ENCODE results near the gene EVA1C. TPM values are rescaled to one million over a fixed set of nuclear protein-coding genes. Genes with fewer than 3 reads are reported as not detected.
"Not testable (repeated sequence)": the region's sequence is repeated elsewhere in the genome, so short reads cannot be mapped to it uniquely, and the experiment has no call there.

EVA1C gene
- total and polyA plus RNA-seq, 2 experiments from 2014 or later = 4.6 to 6.9 TPM

- not testable (repeated sequence) for H3K4me2 ChIP-seq
Observed at GRCh38 chr21:32432982-32433660, 20.6 kb downstream of the EVA1C start.

DNA sequence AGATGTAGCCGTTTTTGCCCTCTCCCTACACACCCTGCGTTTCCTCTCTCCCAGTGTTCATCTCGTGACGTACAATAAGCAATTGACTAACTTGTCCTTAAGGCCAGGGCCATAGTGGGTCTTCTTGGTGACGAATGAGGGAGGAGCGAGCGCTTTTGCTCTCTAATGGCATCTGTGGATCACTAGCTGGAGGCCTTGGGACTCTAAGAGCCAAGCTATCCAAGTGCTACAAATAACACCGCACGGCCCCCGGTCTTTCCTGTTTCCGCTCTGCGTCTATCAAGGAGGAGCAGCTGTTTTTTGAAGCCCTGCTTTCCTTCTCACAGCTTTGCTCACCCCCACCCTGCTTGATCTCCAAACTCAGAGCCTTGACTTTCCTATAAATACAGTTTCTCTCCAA, 25.2 kb downstream of the EVA1C start:
- Histone ChIP-seq H2AFZ (no peak overlapping the region), H3K9me2 (ENCODE audit: insufficient read depth) (no peaks in the 10 kb centered on the region), H3K4me2 (no peak overlapping the region), H4K20me1 (replicated peaks; ENCODE audit: insufficient read depth) (no peaks in the 10 kb centered on the region), H3K27me3 (ENCODE audit: insufficient read depth) (no peaks in the 10 kb centered on the region), H3F3A (replicated peaks; ENCODE audit: low read depth) (no peaks in the 10 kb centered on the region), H3K36me3 (ENCODE audit: insufficient read depth) (no peaks in the 10 kb centered on the region), H3K4me1 (ENCODE audit: insufficient read depth) (no peaks in the 10 kb centered on the region), H3K27ac (ENCODE audit: low read depth) (no peak overlapping the region), H3K79me2 (replicated peaks; ENCODE audit: insufficient read depth) (no peaks in the 10 kb centered on the region), H3K4me3 (no peak overlapping the region)
- Mint-ChIP-seq H3K9me3 (no peaks in the 10 kb centered on the region), H3K4me3 (no peak overlapping the region), H3K27ac (no peak overlapping the region), H3K36me3 (ENCODE audit: low read depth) (no peaks in the 10 kb centered on the region), H3K4me1 (peaks cover 6% of the 10 kb centered on the region), H3K27me3 (ENCODE audit: insufficient read depth, low read depth, poor library complexity) (peaks cover 3% of the 10 kb centered on the region)
- DNase-seq (ENCODE audit: low spot score) (no peak), ATAC-seq (no peak)
- TF ChIP-seq ZNF114 (CRISPR knock-in tag; IDR thresholded peaks at IDR 0.05) (no peak), CTCF (conservative IDR thresholded peaks at IDR 0.05; ENCODE audit: low read depth in 2 of 2) (no peak), ETS1 (IDR thresholded peaks at IDR 0.05) (no peak), ZNF462 (CRISPR knock-in tag; IDR thresholded peaks at IDR 0.05) (no peak), NANOG (IDR thresholded peaks at IDR 0.05; ENCODE audit: borderline replicate concordance) (no peak), EZH2 (IDR thresholded peaks at IDR 0.05; ENCODE audit: low read depth, unreplicated experiment) (no peak), EZH2phosphoT487 (IDR thresholded peaks at IDR 0.05; ENCODE audit: unreplicated experiment) (no peak), POLR2AphosphoS5 (IDR thresholded peaks at IDR 0.05; ENCODE audit: low read depth) (no peak)
- TF ChIP-seq, protein P1, sequence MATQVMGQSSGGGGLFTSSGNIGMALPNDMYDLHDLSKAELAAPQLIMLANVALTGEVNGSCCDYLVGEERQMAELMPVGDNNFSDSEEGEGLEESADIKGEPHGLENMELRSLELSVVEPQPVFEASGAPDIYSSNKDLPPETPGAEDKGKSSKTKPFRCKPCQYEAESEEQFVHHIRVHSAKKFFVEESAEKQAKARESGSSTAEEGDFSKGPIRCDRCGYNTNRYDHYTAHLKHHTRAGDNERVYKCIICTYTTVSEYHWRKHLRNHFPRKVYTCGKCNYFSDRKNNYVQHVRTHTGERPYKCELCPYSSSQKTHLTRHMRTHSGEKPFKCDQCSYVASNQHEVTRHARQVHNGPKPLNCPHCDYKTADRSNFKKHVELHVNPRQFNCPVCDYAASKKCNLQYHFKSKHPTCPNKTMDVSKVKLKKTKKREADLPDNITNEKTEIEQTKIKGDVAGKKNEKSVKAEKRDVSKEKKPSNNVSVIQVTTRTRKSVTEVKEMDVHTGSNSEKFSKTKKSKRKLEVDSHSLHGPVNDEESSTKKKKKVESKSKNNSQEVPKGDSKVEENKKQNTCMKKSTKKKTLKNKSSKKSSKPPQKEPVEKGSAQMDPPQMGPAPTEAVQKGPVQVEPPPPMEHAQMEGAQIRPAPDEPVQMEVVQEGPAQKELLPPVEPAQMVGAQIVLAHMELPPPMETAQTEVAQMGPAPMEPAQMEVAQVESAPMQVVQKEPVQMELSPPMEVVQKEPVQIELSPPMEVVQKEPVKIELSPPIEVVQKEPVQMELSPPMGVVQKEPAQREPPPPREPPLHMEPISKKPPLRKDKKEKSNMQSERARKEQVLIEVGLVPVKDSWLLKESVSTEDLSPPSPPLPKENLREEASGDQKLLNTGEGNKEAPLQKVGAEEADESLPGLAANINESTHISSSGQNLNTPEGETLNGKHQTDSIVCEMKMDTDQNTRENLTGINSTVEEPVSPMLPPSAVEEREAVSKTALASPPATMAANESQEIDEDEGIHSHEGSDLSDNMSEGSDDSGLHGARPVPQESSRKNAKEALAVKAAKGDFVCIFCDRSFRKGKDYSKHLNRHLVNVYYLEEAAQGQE (IDR thresholded peaks at IDR 0.05; ENCODE audit: unreplicated experiment) = no peak

More at GRCh38 chr21:32432982-32433660, 20.6 kb downstream of the EVA1C start:
- H3K4me1 ChIP-seq (ENCODE audit: insufficient read depth); H3K9me3 Mint-ChIP-seq; ATAC-seq; H3K4me3 Mint-ChIP-seq; H3K9me2 ChIP-seq (ENCODE audit: insufficient read depth); H3F3A ChIP-seq (replicated peaks; ENCODE audit: low read depth); H3K27me3 Mint-ChIP-seq (ENCODE audit: insufficient read depth, low read depth, poor library complexity); H4K20me1 ChIP-seq (replicated peaks; ENCODE audit: insufficient read depth); H3K36me3 Mint-ChIP-seq (ENCODE audit: low read depth); H3K4me3 ChIP-seq; H3K27ac ChIP-seq (ENCODE audit: low read depth); H3K27ac Mint-ChIP-seq; H3K79me2 ChIP-seq (replicated peaks; ENCODE audit: insufficient read depth); DNase-seq (ENCODE audit: low spot score); H2AFZ ChIP-seq; H3K27me3 ChIP-seq (ENCODE audit: insufficient read depth); H3K36me3 ChIP-seq (ENCODE audit: insufficient read depth): not testable (repeated sequence)
- peaks cover 12% of the 10 kb centered on the region for H3K4me1 Mint-ChIP-seq
